Stimulated activated CD8-positive, alpha-beta memory T cell treated with anti-CD3 and anti-CD28 coated beads, Interleukin-4, amount 100 ng/mL, for 1 hour (primary cell): ENCODE measurements around the gene ASB7.

Source experiments
- DNase-seq, 2 donors: peaks; one replicate each; pipeline ENCODE4 v3.0.0-alpha.2; 2020; ENCODE audit warnings: low read depth in 2 of 2, low spot score in 1 of 2

Gene ASB7

GRCh38 chr15:100683434-100683833 is 81.0 kb downstream of the ASB7 start:
- no peak for DNase-seq

GRCh38 chr15:100684591-100684990 is 82.2 kb downstream of the ASB7 start:
- DNase-seq: no peak

GRCh38 chr15:100686021-100686724 is 83.8 kb downstream of the ASB7 start:
- DNase-seq: no peak

GRCh38 chr15:100686725-100687473 is 84.5 kb downstream of the ASB7 start:
- DNase-seq: no peak

- DNase-seq: no peak
Observed at GRCh38 chr15:100687582-100688141, 85.3 kb downstream of the ASB7 start.

GRCh38 chr15:100688549-100689120 is 86.2 kb downstream of the ASB7 start:
- DNase-seq: no peak

GRCh38 chr15:100689131-100689899 is 86.9 kb downstream of the ASB7 start:
- DNase-seq: no peak

- DNase-seq: no peak
Observed at GRCh38 chr15:100690032-100690794, 87.8 kb downstream of the ASB7 start.

- DNase-seq: no peak
Observed at GRCh38 chr15:100690795-100691158, 88.4 kb downstream of the ASB7 start.

- no peak for DNase-seq
Observed at GRCh38 chr15:100691321-100691720, 88.9 kb downstream of the ASB7 start.

- DNase-seq: no peak
Observed at GRCh38 chr15:100692246-100692645, 89.9 kb downstream of the ASB7 start.

GRCh38 chr15:100692671-100693070 is 90.3 kb downstream of the ASB7 start:
- no peak for DNase-seq

- no peak for DNase-seq
Observed at GRCh38 chr15:100693451-100693850, 91.1 kb downstream of the ASB7 start.

GRCh38 chr15:100694381-100695021 is 92.1 kb downstream of the ASB7 start:
- no peak for DNase-seq

GRCh38 chr15:100695048-100695447 is 92.7 kb downstream of the ASB7 start:
- DNase-seq: no peak

GRCh38 chr15:100696452-100696851 is 94.1 kb downstream of the ASB7 start:
- no peak for DNase-seq
